DMS53 treated with DMSO at 0.1 percent for 48 hours (cell line): ENCODE results near the gene MT1G.
A peak's percentile ranks its signal among the peaks of the same experiment; 100 is the strongest.
"Not testable (repeated sequence)": the region's sequence is repeated elsewhere in the genome, so short reads cannot be mapped to it uniquely, and the experiment has no call there.

ENCODE experiments used
- DNase-seq: peaks from one replicate; lab custom pipeline; 2025; ENCODE audit not compliant: unreplicated experiment; lab: John Stamatoyannopoulos, UW

The MT1G gene

GRCh38 chr16:56667581-56668571, at the start of gene MT1G:
Gene MT1G, minus strand, starts transcription at chr16:56668065. Its CDS starts 72 bp downstream, at chr16:56667993.
- DNase-seq, result peak; percentile 67

- DNase-seq, result not testable (repeated sequence)
Measured at GRCh38 chr16:56717532-56717931, 49.7 kb upstream of the MT1G start.

GRCh38 chr16:56716761-56717160, 48.9 kb upstream of the MT1G start:
- DNase-seq, result no peak

GRCh38 chr16:56715126-56715525, 47.3 kb upstream of the MT1G start:
- DNase-seq, result no peak

GRCh38 chr16:56713794-56714193, 45.9 kb upstream of the MT1G start:
- DNase-seq, result no peak

GRCh38 chr16:56711862-56712261, 44.0 kb upstream of the MT1G start:
- DNase-seq, result no peak

- DNase-seq, result no peak
Measured at GRCh38 chr16:56710181-56710737, 42.4 kb upstream of the MT1G start.

- no peak for DNase-seq
Measured at GRCh38 chr16:56709443-56710040, 41.7 kb upstream of the MT1G start.

- DNase-seq, result no peak
Measured at GRCh38 chr16:56708525-56709442, 40.9 kb upstream of the MT1G start.

- DNase-seq, result no peak
Measured at GRCh38 chr16:56702836-56703235, 35.0 kb upstream of the MT1G start.

GRCh38 chr16:56701534-56701933, 33.7 kb upstream of the MT1G start:
- no peak for DNase-seq

GRCh38 chr16:56700631-56701030, 32.8 kb upstream of the MT1G start:
- no peak for DNase-seq

GRCh38 chr16:56700195-56700594, 32.3 kb upstream of the MT1G start:
- no peak for DNase-seq

GRCh38 chr16:56697456-56698155, 29.7 kb upstream of the MT1G start:
- DNase-seq, result no peak

- DNase-seq, result no peak
Measured at GRCh38 chr16:56695246-56695645, 27.4 kb upstream of the MT1G start.

GRCh38 chr16:56691885-56692284, 24.0 kb upstream of the MT1G start:
- DNase-seq, result no peak

- DNase-seq, result no peak
Measured at GRCh38 chr16:56690420-56691122, 22.7 kb upstream of the MT1G start.

- DNase-seq, result peak; percentile 45
Measured at GRCh38 chr16:56689171-56689570, 21.3 kb upstream of the MT1G start.

GRCh38 chr16:56688762-56689161, 20.9 kb upstream of the MT1G start:
- no peak for DNase-seq

GRCh38 chr16:56686758-56687157, 18.9 kb upstream of the MT1G start:
- no peak for DNase-seq
